B cell (primary cell): ENCODE results near the gene CDS2. TPM values are rescaled to one million over a fixed set of nuclear protein-coding genes. Genes with fewer than 3 reads are reported as not detected.

Experiments
- ATAC-seq: fragments of 200-7000 bp; cut with Tn5 transposase; one replicate; pipeline ENCODE4 v1.10.0; 2021; ENCODE audit warnings: low read depth, mild to moderate bottlenecking, moderate number of reproducible peaks, moderate library complexity
- CTCF ChIA-PET: fragments of 350-600 bp; sonication (Branson Sonifier 250); formaldehyde crosslinking; loops from one replicate; lab custom pipeline; 2021; ENCODE audit warnings: antibody characterized with exemption, inconsistent platforms; lab: Charles Lee
- POLR2A ChIA-PET: fragments of 350-600 bp; sonication (Branson Sonifier 250); formaldehyde crosslinking; loops from one replicate; lab custom pipeline; 2021; ENCODE audit warnings: antibody characterized with exemption; lab: Charles Lee
- DNase-seq: peaks from one replicate; pipeline ENCODE4 v3.0.0; 2013
- H2AFZ ChIP-seq: 2 replicates; pipeline ENCODE4 v1.6.1; 2012; ENCODE audit warnings: mild to moderate bottlenecking, low read depth, low read length; ENCODE audit not compliant: insufficient read depth, poor library complexity, severe bottlenecking
- H3K27ac ChIP-seq, 2 donors: 1 replicate in 1 of 2; 2 replicates in 1 of 2; pipeline ENCODE4 v1.5.1; 2012 to 2013; ENCODE audit warnings: low read length in 2 of 2, mild to moderate bottlenecking in 2 of 2, moderate library complexity in 1 of 2
- H3K27me3 ChIP-seq, 4 experiments: fragments of 200-600 bp in 1 of 4; sonication (generic) in 1 of 4; replicated peaks in 1 of 4; 1 replicate in 2 of 4; 2 replicates in 2 of 4; pipeline versions ENCODE4 v1.6.1 to v1.7.0; 2013 to 2016; ENCODE audit warnings: low read length in 3 of 4, mild to moderate bottlenecking in 2 of 4, mixed read lengths in 1 of 4, moderate library complexity in 1 of 4; ENCODE audit not compliant: insufficient read depth in 4 of 4, control insufficient read depth in 3 of 4; ENCODE audit errors: control extremely low read depth in 1 of 4
- H3K36me3 ChIP-seq, 2 experiments: replicated peaks in 1 of 2; 1 replicate in 1 of 2; 2 replicates in 1 of 2; pipeline versions ENCODE4 v1.6.1 to v1.7.1; 2013; ENCODE audit warnings: low read length in 1 of 2; ENCODE audit not compliant: insufficient read depth in 2 of 2, control insufficient read depth in 1 of 2; ENCODE audit errors: control extremely low read depth in 1 of 2, extremely low read depth in 1 of 2
- H3K4me1 ChIP-seq, 2 donors: fragments of 200-600 bp in 1 of 2; sonication (generic) in 1 of 2; 1 replicate in 1 of 2; 2 replicates in 1 of 2; pipeline versions ENCODE4 v1.5.1 to v1.6.1; 2013 to 2017; ENCODE audit warnings: low read length in 2 of 2; ENCODE audit not compliant: control insufficient read depth in 2 of 2, insufficient read depth in 2 of 2
- H3K4me2 ChIP-seq: replicated peaks from 2 replicates; pipeline ENCODE3; 2012; ENCODE audit warnings: mild to moderate bottlenecking, low read depth, low read length; ENCODE audit not compliant: poor library complexity, severe bottlenecking
- H3K4me3 ChIP-seq, 5 experiments: fragments of 200-600 bp in 1 of 5; sonication (generic) in 1 of 5; 1 replicate in 3 of 5; 2 replicates in 2 of 5; pipeline versions ENCODE4 v1.5.1 to v1.7.0; 2011 to 2016; ENCODE audit warnings: low read length in 4 of 5, mild to moderate bottlenecking in 4 of 5, low read depth in 2 of 5, control low read depth in 1 of 5, moderate library complexity in 1 of 5; ENCODE audit not compliant: insufficient read depth in 1 of 5; ENCODE audit errors: control extremely low read depth in 1 of 5, extremely low read depth in 1 of 5
- H3K79me2 ChIP-seq: fragments of 200-600 bp; sonication (generic); one replicate; pipeline ENCODE4 v1.6.0; 2016; ENCODE audit warnings: low read length; ENCODE audit not compliant: control insufficient read depth, insufficient read depth
- H3K9ac ChIP-seq: fragments of 200-600 bp; sonication (generic); 2 replicates; pipeline ENCODE4 v1.6.1; 2017; ENCODE audit warnings: mild to moderate bottlenecking, low read length, moderate library complexity
- H3K9me3 ChIP-seq, 3 donors: one replicate each; pipeline versions ENCODE4 v1.6.1 to v1.7.1; 2013; ENCODE audit warnings: low read length in 2 of 3; ENCODE audit not compliant: control insufficient read depth in 2 of 3, insufficient read depth in 1 of 3; ENCODE audit errors: control extremely low read depth in 1 of 3
- H4K20me1 ChIP-seq: 2 replicates; pipeline ENCODE4 v1.6.0; 2012; ENCODE audit warnings: mild to moderate bottlenecking, low read length; ENCODE audit not compliant: insufficient read depth, control insufficient read depth, poor library complexity, severe bottlenecking
- H3K27ac Mint-ChIP-seq: one replicate; pipeline ENCODE4 v1.8.0; 2021; ENCODE audit warnings: mixed read lengths
- H3K27me3 Mint-ChIP-seq: one replicate; pipeline ENCODE4 v1.8.0; 2021; ENCODE audit warnings: mixed read lengths
- H3K4me1 Mint-ChIP-seq: one replicate; pipeline ENCODE4 v1.8.0; 2021; ENCODE audit warnings: mixed read lengths
- H3K4me3 Mint-ChIP-seq: one replicate; pipeline ENCODE4 v1.8.0; 2021; ENCODE audit warnings: mixed read lengths
- H3K9me3 Mint-ChIP-seq: one replicate; pipeline ENCODE4 v1.8.0; 2022; ENCODE audit warnings: mixed read lengths; ENCODE audit not compliant: insufficient read depth
- EZH2 ChIP-seq: IDR thresholded peaks from 2 replicates; pipeline ENCODE4 v1.6.1; 2012; ENCODE audit warnings: borderline replicate concordance, low read depth, mild to moderate bottlenecking, moderate library complexity, low read length; ENCODE audit not compliant: insufficient read depth, poor library complexity, severe bottlenecking
- WGBS: methylation state at CpG from one replicate; pipeline ENCODE4 v1.1.5; 2013; ENCODE audit warnings: missing lambda C conversion rate; ENCODE audit not compliant: insufficient coverage; 5-methylcytosine and 5-hydroxymethylcytosine counted together
- intact Hi-C: fragments of 100-400 bp; cut with micrococcal nuclease; formaldehyde crosslinking; loops from one replicate; pipeline ENCODE4 v1.10.0; 2022
- polyA plus RNA-seq: library from polyadenylated mRNA; depleted of rRNA; stranded (reverse); fragments of >200 nt; gene quantifications from 2 replicates; pipeline ENCODE4 v1.2.3, GENCODE V29; 2012
- total RNA-seq, 2 donors: library from RNA; stranded (reverse); fragments of 120-200 nt in 1 of 2; gene quantifications; 1 replicate in 1 of 2; 2 replicates in 1 of 2; pipeline versions ENCODE4 v1.2.3 to v1.2.4, GENCODE V29; 2013 to 2022
- TF ChIP-seq, protein P1 (sequence below): fragments of 200-600 bp; IDR thresholded peaks from one replicate; pipeline ENCODE4 v1.8.0; 2022; ENCODE audit warnings: antibody characterized with exemption, mild to moderate bottlenecking

CDS2 gene
- total and polyA plus RNA-seq, 2 donors (not counting 1 experiment from before 2014, with no cell fraction given), result 17.3 to 48.6 TPM

DNA sequence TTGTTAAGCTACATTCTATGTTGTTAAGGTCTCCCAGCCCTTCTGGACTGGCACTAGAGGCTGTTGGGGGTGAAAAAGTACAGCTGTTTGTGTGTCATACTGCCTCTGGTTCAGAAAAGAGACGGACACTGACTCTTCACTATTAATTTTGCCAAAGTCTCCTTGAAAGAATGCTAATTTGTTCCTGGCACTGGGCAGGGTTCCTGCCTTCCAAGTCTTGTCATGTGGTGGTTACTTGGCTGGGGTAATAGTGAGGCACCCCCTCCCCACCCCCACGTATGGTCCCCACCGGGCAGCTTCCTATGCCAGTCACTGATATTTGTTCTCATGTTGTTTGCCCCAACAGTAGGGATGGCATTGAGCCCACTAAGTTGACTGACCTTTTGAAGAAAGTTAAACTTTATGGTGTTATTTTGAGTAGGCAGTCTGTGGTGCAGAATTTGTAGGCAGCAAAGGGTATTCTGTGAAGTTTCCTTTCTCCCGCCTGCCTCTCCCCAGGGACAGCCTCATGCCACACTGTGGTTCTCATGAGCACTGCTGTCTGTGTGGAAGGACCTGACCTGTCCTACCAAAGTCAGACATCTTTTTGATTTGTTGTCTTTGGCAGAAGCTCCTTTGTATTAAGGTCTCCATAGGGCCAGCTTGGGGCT lies 8.7 kb downstream of the CDS2 start:
- H3K4me1 Mint-ChIP-seq, result peaks cover 39% of the 10 kb centered on the region
- Histone ChIP-seq H2AFZ (no peak overlapping the region), H3K9me3 (no peaks in the 10 kb centered on the region), H3K4me1 (peaks cover 10 to 16% of the 10 kb centered on the region in 2 donors), H4K20me1 (peaks cover 74% of the 10 kb centered on the region), H3K9ac (no peak overlapping the region), H3K79me2 (peaks cover 100% of the 10 kb centered on the region), H3K27ac (no peak overlapping the region), H3K4me2 (peak overlapping the region; percentile 7), H3K27me3 (no peaks in the 10 kb centered on the region), H3K4me3 (no peak overlapping the region), H3K36me3 (no peaks in the 10 kb centered on the region)
- 90% methylated on average over 2 of the region's 4 CpGs for WGBS
- intact Hi-C loops, result no loop called here
- ATAC-seq, result peak; percentile 21
- CTCF ChIA-PET, result interaction anchor here (0.6 to 1.0 kb wide), 3 partner anchors 58 to 1694 kb away, joined by 3 read pairs; no protein-coding TSS in a partner anchor
- no peaks in the 10 kb centered on the region for H3K9me3 Mint-ChIP-seq
- DNase-seq, result no peak
- H3K27ac Mint-ChIP-seq, result no peak overlapping the region
- no peak for TF ChIP-seq EZH2
- no peaks in the 10 kb centered on the region for H3K27me3 Mint-ChIP-seq
- no peak overlapping the region for H3K4me3 Mint-ChIP-seq
- POLR2A ChIA-PET, result interaction anchor here (1.7 kb wide), 1 partner anchor 9 kb away, joined by 3 read pairs; no protein-coding TSS in a partner anchor

DNA sequence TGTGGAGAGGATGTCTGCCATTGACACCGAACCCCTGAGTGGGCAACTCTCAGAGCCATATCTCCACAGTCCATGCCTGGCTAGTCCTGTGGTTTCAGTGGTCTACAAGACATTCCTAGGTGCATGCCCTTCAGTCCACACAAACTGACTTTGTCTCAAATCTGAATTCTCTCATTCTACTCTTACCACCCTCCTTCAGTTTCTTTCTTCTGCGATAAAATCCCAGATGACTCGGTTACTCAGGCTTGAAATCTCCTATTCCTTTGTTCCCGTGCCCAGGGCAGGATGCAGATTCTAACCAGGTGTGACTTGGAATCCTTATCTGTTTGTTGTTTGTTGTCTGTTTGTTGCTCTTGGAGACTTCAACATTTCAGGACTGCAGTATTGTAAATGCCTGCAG lies 9.3 kb downstream of the CDS2 start:
- ATAC-seq, result no peak

More for the DNA sequence above, 9.3 kb downstream of the CDS2 start:
- Histone ChIP-seq H3K4me3 (no peak overlapping the region), H3K27ac (no peak overlapping the region), H4K20me1 (peaks cover 79% of the 10 kb centered on the region), H3K27me3 (no peaks in the 10 kb centered on the region), H3K36me3 (no peaks in the 10 kb centered on the region), H2AFZ (no peak overlapping the region), H3K4me2 (peak overlapping the region; percentile 7), H3K9ac (no peak overlapping the region), H3K4me1 (peaks cover 12 to 21% of the 10 kb centered on the region in 2 donors), H3K79me2 (peaks cover 100% of the 10 kb centered on the region), H3K9me3 (no peaks in the 10 kb centered on the region)
- intact Hi-C loops, result no loop called here
- Mint-ChIP-seq H3K9me3 (no peaks in the 10 kb centered on the region), H3K27ac (no peak overlapping the region), H3K27me3 (no peaks in the 10 kb centered on the region), H3K4me3 (no peak overlapping the region), H3K4me1 (peaks cover 45% of the 10 kb centered on the region)
- ChIA-PET CTCF (no interaction called here), POLR2A (interaction anchor here (1.7 kb wide), 1 partner anchor 10 kb away, joined by 3 read pairs; no protein-coding TSS in a partner anchor)
- WGBS, result 44% methylated on average over 3 of the region's 4 CpGs
- no peak for TF ChIP-seq EZH2
- TF ChIP-seq, protein P1, sequence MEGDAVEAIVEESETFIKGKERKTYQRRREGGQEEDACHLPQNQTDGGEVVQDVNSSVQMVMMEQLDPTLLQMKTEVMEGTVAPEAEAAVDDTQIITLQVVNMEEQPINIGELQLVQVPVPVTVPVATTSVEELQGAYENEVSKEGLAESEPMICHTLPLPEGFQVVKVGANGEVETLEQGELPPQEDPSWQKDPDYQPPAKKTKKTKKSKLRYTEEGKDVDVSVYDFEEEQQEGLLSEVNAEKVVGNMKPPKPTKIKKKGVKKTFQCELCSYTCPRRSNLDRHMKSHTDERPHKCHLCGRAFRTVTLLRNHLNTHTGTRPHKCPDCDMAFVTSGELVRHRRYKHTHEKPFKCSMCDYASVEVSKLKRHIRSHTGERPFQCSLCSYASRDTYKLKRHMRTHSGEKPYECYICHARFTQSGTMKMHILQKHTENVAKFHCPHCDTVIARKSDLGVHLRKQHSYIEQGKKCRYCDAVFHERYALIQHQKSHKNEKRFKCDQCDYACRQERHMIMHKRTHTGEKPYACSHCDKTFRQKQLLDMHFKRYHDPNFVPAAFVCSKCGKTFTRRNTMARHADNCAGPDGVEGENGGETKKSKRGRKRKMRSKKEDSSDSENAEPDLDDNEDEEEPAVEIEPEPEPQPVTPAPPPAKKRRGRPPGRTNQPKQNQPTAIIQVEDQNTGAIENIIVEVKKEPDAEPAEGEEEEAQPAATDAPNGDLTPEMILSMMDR, result no peak
- no peak for DNase-seq
